ENCODE data around the gene OGFOD2.

OGFOD2 gene

DNA sequence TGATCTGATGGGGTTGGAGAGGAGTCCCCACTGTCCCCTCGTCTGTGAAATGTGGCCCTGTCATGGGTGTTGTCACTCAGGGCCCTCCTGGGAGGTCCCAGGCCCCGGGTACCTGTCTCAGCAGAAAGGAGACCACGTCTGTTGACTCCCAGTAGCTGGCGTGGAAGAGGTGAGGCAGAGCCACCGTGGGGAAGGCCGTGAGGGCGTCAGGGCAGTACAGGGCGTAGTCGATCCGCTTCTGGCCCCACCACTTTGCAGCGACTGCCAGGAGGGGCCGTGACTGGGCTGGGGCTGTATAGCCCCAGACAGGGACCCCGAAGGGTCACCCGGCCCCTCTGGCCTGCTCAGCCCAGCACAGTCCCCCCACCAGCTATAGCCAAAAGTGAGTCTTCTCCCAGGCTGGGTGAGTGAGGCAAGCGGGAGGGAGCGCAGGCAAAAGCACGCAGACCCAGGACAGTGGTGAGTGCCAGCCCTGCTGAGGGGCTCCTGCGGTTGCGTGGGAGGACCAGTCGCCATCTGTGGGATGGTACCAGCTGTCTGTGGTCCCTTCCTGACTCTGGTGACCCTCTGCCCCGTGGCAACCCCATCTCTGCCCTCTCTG is 13.7 kb downstream of the OGFOD2 start:
- no peak for DNase-seq (ENCODE audit: low read depth in 2 of 2)

DNA sequence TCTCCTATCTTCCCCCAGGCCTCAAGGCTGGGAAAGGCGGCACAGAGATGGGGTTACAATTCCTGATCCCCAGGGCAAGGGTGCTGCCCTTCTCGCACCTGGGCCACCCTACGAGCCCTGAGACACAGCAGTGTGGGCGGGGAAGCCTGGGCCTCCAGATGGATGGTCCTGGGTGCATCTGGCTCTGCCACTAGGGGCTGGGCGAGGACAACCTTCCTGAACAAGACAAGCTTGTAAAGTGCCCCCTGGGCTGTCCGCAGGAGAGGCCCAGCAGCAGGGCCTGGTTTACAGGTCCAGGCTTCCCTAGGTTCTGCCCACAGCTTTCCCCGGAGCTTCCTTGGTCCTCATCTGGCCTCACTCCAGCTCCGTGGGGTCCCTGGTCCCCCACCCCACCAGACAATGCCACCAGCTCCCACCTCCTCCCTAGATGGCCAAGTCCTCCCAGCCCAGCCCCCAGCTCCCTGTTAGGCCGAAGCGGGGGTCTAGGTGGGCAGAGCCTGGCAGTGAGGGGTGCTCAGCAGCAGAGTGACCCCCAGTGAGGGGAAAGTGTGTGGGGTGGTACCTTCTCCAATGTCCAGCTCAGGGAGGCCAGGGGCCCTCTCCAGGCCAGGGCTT is 14.3 kb downstream of the OGFOD2 start:
- no peak for DNase-seq (ENCODE audit: low read depth in 2 of 2)

DNA sequence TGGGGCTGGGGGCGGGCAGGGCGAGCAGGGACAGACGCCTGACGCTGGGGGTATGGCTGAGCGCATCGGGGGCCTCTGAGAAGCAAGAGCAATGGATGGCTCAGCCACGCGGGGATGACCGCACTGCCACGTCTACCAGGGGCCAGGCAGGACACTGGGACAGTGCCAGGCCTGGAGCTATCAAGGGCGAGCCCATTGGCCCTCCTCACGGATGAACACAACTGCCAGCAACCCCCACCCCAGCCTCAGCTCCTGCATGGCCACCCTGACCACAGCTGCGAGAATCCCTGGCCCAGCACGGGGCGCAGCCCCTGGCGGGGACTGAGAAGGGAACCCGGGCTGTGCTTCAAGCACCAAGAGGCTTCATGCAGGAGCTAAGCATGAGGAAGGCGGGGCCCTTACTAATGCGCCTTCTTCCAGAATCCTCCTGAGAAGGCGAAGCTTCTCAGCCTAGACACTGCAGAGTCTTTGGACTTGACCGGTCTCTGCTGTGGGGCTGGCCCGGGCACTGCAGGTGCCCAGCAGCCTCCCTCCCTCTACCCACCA is 14.9 kb downstream of the OGFOD2 start:
- DNase-seq (ENCODE audit: low read depth in 2 of 2) = no peak

DNA sequence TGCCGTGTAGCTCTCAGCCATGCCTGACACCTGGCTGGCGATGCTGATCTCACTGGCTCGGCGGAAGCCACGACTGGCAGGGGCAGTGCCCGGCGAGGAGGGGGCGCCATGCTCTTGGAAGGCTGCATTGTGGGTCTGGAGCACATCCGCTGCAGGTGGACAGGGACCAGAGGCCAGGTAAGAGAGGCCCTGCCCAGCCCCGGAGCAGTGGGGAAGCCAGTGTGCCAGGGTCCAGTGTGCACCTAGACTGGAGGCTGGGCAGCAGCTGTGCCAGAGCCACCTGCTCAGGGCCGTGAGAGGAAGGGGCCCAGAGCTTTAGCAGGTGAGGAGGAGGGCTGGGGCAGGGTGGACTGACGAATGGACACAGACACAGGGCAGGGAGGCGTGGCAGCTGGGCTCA is 15.5 kb downstream of the OGFOD2 start:
- no peak for DNase-seq (ENCODE audit: low read depth in 2 of 2)

DNA sequence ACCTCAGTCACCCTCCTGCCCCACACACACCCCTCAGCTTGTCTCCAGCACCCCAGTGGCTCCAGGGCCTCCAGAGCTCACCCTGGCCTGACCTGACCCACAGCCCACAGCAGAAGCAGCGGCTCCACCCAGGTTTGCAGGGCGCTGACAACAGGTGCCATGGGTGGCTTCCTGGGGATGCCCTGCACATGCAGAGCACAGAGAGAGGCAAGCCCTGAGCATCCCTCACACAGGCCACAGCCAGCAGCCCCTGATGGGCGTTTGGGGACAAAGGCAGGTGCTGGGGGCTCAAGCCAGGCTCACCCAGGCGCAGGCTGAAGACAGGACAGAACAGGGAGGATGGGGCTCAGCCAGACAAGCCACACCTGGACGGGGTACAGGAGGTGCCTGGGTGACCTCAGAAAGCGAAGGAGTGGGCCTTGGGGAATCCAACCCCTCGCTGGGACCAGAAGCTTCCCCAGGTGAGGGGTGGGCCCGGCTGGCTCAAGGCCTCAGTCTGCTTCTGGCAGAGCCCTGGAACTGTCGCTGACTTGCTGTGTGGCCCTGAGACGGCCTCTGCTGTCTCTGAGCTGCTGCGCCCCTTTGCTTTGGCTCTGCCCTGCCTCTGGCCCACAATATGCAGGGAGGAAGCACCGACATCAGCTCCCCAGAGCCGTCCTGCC is 16.0 kb downstream of the OGFOD2 start:
- DNase-seq (ENCODE audit: low read depth in 2 of 2) = no peak

DNA sequence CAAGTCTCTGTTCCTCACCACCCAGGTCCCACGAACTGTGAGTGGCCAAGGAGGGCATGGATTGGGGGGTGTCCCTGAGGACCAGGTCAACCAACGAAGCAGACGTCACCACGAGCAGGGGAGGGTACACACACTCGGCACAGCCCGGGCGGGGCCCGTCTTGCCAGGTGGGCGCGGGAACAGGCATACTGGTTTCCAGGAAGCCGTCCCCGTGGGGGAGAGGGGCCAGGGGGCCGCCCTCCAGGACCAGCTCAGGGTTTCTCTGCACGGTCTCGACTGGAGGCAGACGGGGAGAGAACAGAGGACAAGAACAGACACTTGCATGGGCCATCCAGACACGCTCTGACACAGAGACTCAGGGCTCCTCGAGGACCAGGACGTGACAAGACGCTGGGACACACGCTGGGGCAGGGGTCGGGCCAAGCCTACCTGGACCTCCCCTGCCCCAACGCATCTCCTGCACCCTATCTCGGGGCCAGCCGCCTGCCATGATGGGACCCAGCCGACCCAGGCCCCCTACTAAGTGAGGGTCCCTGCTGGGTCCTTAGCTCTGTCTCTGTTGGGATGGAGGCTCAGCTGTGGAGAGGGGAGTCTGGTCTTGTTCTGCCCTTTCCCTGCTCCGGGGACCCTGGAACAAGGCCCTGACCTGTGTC is 16.7 kb downstream of the OGFOD2 start:
- DNase-seq (ENCODE audit: low read depth in 2 of 2) = no peak

DNA sequence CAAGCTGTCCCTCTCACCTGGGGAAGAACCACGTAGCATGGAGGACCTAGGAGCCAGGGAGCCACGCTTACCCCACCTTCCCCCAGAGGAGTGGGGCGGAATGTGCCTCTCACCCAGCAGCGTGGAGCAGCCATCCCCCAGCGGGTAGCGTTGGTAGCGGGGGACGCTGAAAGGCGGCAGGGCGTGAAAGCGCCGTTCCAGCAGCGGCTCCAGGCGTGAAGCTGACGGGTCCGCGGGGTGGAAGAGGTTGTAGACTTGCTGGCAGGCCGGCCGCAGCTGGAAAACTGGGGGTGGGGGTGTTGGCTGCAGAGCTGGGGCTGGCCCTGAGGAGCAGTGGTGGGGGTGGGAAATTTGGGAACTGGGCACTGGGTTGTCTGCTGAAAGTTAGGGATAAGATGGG is 17.3 kb downstream of the OGFOD2 start:
- no peak for DNase-seq (ENCODE audit: low read depth in 2 of 2)

DNA sequence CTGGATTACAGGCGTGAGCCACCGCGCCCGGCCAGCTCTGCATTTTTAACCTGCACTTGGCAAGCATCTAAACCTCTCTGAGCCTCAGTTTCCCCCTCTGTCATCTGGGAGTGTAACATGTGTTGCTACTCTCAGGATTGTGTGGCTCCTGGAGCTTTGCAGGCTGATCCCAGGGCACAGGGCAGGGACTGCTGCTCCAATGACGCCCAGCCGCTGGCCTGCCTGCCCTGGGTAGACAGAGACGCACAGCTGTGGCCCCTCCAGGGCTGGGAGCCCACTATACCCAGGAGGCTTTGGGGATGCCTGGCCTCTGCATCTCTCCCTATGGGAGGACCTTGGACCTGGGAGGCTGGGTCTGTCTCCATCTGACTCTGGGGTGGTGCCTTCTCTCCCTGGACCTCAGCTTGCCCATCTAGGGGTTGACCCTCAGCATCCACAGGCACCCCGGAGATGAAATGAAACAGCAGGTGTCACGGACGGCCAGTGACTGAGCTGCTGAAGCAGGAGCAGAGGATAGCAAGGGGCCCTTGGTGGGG is 19.2 kb downstream of the OGFOD2 start:
- no peak for DNase-seq (ENCODE audit: low read depth in 2 of 2)

DNA sequence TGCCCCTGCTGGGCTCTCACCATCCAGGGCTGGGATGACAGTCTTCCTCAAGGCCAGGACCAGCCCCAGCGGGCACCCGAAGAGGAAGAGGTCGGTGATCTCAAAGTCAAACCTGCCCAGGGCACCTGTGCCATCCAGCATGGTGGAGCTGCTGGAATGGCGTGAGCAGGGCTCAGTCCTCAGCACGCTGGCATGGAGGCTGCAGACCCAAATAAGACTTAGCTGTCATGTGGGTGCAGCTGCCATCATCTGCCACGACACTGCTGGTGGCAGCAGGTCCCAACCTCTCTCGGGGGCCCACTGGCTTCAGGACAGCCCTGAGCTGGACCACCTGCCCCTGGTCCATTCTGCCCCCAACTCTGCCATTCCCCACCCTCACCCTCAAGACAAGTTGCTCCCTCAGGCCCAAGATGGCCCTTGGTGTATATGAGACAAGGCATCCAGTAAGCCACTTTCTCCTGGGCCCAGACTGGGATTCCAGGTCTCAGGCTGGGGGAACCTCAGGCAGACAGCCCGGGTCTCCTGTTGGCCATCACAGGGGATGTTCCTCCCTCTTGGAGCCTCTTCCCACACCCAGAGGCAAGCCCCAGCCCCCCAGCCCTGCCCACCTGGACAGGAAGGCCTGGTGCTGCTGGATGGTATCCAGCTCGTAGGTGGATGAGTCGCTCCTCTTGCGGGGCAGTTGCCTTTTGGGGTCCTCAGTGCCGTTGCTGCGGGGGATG is 19.9 kb downstream of the OGFOD2 start:
- no peak for DNase-seq (ENCODE audit: low read depth in 2 of 2)

DNA sequence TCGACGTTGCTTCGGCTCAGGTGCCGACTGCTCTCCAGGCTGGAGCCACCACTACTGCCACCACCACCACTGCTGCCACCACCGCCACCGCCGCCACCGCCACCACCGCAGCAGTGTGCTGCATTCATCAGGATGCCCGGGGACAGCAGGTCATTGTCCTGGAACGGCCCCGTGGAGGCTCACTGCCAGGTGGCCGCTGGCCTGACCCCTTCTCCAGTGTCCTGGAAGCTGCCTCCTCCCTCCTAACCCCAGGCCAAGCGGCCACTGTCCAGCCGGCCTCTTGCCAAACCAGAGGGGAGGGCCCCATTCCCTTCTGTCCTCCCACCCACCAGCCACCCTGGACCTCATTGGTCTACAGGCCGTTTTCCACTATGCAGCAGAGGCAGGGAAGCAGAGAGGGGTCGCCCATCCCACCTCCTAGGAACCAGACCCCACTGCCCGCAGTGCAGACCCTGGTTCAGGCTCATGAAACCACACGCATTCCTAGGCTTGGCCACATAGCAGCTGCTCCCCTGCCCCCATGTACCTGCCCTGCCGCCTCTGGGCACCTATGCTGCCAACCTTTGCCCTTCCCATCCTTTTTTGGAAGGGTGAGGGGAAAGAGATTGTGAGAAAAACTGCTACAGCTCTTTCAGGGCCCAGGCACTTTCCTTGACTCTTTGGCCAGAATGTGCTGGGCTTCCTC is 20.6 kb downstream of the OGFOD2 start:
- DNase-seq (ENCODE audit: low read depth in 2 of 2) = no peak

DNA sequence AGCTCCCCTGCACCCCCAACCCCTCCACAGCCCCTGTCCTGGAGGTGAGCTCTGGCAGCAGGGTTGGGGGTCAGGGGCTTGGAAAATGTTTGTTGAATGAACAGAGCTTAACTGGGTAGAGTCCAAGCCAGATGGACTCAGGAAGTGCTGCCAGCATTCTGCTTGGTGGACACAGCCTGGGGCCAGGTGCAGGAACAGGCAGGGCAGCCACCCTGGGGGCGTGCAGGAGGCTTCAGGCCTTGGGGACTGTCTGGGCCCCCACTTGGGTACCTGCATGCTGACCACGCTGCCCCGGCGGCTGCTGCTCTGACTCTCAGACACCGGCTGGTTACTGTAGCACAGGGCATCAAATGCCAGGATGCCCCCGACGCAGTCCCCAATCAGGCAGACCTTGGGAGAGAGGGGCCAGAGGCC is 21.2 kb downstream of the OGFOD2 start:
- DNase-seq (ENCODE audit: low read depth in 2 of 2) = no peak

DNA sequence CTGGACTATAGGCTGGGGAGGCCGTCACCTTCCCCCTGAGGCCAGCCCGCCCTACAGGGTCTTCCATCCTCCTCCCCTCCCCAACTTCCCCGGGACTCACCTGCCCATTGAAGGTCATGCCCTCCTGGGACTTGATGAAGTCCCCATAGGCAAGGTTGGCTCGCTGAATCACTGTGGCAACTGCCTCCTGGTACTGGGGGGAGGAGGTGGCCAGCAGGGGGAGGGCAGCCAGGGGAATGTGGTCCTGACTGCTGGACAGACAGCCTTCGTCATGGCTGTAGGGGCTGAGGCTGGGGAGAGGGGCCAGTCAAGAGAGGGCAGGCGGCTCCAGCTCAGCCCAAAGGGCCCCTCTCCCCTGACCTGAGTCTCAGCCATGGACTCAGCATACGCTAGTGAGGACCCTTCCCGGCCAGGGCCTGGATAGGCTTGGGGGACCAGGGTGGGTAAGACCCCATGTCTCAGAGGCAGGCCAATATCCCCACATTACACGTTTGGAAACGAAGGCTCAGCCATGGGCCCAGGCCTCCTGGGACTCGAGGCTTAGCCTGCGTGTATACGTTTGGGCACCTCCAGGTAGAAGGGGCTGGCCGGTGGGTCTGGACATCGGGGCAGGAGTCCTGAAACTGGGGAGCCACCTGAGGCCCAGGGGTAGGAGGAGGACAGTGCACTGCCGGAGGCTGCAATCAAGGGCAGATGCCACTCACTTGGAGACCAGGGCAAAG is 21.7 kb downstream of the OGFOD2 start:
- no peak for DNase-seq (ENCODE audit: low read depth in 2 of 2)

DNA sequence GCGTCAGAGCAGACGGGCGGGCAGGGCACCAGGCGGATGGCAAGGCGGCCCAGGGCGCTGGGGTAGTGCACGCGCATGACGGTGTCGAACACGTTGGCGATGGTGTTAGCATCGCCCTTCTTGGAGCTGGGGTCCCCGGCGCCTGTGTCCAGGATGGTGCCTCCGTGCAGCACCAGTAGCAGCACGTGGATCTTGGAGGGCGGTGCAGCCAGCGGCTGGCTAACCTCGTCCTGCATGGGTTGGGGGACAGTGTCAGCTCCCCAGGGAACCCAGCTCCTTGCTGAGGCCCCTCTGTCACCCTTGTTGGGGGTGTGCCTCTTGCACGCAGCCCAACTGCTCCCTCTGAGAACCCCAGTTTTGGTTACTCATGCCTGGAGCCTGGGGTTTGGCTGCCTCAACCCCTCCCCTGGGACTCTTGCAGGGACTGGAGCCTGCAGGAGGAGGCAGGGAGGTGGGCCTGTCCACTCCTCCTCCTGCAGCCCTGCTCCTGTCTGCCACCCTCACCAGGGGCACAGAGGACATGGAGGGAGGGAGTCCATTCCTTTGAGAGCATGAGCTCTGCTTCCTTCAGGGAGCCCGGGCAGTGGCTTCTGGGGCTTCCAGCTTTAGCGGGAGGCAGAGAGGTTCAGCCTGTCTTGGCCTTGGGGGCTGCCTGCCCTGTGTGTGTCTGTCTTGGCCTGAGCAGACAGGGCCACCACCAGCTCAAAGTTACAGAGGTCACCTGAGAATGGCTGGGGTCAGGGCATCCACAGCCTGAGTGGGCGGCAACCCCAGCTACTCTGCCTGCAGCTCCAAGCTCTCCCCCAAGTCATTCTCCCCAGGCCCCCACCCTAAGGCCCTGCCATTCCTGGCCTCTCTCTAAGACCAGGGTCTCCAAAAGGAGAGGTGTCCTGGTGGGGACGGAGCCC is 22.6 kb downstream of the OGFOD2 start:
- no peak for DNase-seq (ENCODE audit: low read depth in 2 of 2)

DNA sequence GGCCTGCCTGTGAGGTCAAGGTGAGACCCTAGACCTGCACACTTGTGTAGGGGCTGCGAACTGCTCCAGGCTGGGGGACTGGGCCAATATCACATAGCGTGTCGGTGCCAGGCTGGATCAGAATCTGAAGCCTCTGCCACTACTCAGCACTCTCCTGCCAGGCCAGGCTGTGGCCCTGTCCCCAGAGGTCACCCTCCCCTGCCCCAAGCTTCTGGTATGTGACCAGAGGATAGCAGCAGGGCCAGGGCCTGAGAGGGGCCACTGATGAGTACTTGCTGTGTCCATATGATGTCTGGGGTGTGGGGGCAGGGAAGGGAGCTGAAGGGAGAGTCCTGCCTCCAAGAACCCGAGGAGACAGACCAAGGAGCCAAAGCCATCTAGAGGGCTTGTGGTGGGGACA is 23.3 kb downstream of the OGFOD2 start:
- no peak for DNase-seq (ENCODE audit: low read depth in 2 of 2)

DNA sequence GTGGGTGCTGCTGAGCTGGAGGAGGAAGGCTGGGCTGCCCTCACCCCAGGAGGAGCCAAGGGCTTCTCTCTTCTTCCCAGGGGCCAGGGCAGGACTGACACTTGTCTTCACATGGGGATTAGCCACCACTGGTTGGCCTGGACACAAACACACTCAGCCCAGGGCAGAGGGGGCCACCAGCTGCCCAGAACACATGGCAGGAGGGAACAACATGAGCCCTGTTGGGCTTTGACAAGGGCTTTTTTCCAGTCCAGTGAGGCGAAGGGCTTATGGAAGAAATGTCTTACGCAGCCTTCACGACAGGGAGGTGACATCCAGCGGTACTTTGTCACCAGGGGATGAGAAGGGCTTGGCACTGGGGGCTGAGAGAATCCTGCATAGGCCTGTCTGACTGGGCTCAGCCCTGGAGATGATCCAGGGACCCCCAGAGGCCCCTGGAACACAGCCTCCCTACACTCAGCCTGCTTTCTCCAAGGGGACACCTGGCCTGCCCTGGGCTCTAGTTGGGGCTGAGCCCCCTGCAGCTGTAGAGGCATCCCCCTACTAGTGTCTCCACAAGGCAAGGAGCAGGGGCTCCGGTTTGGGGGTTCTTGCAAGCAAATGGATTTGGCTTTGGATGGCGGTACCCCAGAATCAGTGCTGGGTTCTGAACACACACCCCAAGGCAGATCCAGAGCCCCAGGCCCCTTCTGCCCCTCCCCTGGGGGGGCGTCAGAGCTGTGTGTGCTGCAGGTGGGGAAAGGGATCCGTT is 24.3 kb downstream of the OGFOD2 start:
- DNase-seq (ENCODE audit: low read depth in 2 of 2) = no peak

DNA sequence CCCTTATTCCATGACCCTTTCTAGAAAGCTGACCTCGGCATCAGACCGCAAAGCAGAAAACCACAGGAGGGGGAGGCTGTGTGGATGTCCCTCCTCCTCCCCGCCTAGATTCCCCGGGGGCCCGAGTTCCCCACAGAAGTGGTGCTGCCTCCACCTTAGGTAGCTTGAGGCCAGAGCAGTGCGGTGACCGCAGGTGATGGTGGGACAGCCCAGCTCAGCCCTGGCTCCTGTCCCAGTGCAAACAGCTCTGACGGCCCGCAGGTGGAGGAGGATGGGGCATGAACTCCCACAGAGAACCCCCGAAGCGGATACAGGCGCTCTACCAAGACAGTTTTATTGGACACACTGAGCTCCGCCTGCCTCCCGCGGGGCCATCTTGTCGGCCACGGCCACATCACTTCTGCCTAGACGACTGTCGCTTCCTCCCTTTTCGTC is 25.0 kb downstream of the OGFOD2 start:
- DNase-seq (ENCODE audit: low read depth in 2 of 2) = no peak

DNA sequence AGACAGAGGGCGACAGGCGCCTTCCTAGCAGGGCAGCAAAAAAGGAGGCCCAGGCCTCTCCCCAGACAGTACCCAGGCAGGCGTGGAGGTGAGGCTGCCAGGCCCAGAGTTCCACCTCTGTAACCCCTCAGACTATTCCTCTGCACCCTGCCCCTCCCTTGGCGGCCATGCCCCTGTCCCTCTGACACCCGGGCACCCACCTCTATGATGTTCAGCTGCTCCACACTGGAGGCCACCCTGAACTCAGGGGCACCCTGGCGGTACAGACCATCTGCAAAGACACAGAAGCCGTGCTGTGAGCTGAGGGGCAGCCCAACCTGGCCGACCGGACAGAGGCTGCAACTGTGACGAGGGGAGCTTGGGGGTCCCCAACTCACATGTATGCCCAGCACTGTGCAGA is 25.5 kb downstream of the OGFOD2 start:
- no peak for DNase-seq (ENCODE audit: low read depth in 2 of 2)

DNA sequence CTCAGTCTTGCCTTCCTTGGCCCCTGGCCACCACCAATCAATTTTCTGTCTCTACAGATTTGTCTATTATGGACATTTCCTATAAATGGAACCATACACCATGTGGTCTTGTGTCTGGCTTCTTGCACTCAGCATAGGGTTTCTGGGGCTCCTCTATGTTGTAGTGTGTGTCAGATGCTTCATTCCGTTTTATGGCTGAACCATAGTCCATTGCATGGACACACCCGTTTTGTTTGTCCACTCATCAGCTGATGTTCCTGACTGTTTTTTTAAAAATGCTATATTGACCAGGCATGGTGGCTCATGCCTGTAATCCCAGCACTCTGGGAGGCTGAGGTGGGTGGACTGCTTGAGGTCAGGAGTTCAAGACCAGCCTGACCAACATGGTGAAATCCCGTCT is 26.4 kb downstream of the OGFOD2 start:
- DNase-seq (ENCODE audit: low read depth in 2 of 2) = no peak

DNA sequence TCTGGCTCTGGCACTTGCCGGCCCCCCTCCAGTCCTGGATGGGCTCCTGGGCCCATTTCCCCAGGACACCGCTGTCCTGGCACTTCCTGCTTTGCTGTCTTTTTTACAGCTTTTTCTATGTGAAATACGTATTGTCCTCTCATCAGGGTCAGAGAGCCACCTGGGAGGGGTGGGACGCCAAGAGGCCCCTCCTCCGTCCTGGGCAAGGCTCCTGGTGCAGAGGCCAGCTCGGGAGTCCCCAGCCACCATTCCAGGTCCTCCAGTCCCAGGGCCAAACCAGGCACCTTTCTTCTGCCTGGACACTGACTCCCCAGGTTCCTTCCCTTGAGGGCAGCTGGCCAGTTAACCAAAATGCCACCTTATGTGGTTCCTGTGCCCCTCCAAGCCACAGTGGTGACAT is 28.2 kb downstream of the OGFOD2 start:
- DNase-seq (ENCODE audit: low read depth in 2 of 2) = no peak

Measured in stimulated activated CD4-positive, alpha-beta T cell treated with anti-CD3 and anti-CD28 coated beads, Interleukin-4, amount 100 ng/mL, for 48 hours (primary cell).